ENCODE measurements around the gene MSANTD7.
"Not testable (repeated sequence)": the region's sequence is repeated elsewhere in the genome, so short reads cannot be mapped to it uniquely, and the experiment has no call there.

The MSANTD7 gene

DNA sequence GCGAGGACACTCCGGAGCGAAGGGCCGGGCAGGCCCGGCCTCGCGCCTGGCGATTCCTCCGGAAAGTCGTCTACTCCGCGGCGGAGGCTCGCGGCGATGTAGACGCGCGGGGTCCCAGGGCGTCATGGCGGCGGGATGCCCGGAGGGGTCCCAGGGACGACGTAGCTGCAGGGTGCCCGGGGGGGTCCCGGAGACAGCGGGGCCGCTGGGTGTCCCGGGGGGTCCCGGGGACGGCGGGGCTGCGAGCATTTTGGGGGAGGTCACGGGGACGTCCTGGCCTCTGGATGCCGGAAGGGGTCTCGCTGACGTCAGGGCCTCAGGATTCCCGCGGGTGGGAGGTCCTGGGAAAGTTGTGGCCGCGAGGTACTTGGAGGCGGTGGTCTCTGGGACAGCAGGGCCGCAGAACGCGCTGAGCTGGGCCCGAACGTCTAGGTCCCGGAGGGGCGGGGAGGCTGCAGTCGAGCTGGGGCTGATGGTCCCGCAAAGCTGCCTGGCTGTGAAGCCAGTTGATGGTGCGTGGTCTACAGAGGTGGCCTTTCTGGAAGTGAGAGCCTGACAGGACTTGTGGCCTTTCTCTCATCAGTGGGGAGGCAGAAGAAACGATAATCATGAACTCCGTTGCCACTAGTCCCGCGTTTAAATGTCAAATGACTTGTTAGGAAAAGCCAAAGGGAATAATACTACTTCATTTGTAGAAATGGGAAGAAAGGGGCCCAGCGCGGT lies 637 bp downstream of the MSANTD7 start:
- DNase-seq = peak; percentile 47

DNA sequence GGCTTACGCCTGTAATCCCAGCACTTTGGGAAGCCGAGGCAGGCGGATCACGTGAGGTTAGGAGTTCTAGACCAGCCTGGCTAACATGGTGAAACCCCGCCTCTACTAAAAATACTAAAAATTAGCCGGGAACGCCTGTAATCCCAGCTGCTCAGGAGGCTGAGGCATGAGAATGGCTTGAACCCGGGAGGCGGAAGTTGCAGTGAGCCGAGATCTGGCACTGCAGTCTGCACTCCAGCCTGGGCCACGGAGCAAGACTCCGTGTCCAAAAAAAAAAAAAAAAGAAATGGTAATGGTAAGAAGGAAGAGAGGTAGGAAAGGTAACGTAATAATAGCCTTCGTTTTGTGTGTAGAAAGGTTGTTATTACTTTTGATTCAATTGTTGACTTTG lies 1.2 kb downstream of the MSANTD7 start:
- DNase-seq = peak; percentile 42

DNA sequence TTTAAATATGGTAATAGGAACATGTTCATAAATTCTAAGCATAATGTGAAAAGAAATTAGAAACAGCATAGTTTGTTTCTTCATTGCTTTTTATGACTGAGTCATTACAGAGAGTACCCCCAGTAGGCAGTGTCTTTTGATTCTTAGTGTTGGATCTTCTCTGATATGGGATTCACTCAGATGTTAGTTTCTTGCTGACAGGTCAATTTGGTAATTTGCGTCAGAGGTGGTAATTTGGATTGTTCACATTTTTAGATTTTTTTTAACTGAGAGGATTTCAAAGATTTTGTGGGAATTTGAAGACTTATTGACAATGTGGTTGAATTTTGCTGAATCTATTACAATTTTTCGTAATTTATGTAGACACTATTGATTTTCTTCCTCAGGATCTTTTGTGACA lies 2.1 kb downstream of the MSANTD7 start:
- no peak for DNase-seq

DNA sequence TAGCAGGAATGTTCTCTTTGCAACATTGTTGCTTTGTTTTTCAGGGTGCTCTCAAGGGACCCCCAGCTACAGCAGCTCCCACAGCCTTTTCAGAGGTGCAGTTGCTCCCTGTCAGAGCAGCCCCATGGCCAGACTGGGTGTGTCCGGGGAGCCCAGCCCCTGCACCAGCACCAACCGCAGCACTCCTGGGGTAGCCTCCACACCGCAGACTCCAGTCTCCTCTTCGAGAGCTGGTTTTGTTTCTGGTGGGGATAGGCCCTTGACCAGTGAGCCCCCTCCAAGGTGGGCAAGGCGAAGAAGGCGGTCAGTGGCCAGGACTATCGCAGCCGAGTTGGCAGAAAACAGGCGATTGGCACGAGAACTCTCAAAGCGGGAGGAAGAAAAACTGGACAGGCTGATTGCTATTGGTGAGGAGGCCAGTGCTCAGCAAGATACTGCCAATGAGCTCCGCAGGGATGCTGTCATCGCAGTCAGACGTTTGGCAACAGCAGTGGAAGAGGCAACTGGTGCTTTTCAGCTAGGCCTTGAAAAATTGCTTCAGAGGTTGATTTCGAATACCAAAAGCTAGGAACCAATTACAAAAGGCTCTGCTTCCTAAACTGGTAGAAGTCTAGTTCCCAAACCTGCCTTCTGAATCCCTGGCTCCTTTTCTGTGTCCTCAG lies 5.4 kb downstream of the MSANTD7 start:
- DNase-seq = no peak

DNA sequence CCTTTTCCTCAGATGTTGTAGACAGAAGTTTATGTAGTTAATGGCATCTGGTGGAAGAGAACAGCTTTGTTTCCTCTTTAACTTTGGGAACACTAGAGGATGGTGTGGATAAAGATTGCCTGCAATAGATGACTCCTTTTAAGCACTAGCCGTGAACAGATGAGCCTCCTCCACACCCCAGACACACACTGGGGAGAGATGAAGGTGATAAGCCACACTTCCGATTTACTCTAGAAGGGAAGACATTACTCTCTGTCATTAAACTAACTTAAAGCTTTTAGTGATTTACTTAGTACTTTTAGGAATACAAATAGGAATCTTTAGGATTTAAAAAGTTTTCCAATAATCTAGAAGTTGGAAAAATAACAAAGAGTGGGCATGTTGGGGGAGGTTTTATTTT lies 6.8 kb downstream of the MSANTD7 start:
- DNase-seq = no peak

DNA sequence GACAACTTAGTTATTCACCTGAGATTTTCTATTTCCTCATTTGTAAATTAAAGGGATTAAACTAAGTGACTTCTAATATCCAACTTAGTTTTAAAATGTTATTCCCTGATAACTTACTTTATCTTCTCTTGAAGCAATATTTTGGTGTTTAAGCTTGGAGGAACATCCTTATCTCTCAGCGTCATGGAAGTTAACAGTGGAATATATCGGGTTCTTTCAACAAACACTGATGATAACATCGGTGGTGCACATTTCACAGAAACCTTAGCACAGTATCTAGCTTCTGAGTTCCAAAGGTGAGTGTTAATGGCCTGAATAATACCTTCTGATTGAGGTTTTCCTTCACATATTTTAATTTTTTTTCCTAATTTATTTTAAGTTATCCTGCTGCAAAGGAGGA lies 14.1 kb downstream of the MSANTD7 start:
- DNase-seq = no peak

DNA sequence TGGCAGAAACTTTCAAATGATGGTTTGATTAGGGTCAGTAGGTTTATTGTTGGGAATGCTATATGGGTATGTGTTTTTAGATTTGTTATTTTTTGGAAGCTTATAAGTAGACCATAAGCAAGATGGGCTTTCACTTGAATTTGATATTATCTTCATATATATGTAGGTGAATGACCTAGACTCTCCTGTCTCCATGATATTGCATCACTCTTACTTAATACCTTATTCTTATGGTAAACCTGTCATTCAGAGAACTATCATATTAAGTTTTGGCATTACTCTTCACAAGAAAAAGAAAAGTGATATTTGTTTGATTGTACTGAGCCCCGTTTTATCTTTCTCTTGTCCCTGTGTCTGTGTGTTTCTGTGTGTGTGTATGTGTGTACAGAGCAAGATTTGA lies 17.3 kb downstream of the MSANTD7 start:
- no peak for DNase-seq

DNA sequence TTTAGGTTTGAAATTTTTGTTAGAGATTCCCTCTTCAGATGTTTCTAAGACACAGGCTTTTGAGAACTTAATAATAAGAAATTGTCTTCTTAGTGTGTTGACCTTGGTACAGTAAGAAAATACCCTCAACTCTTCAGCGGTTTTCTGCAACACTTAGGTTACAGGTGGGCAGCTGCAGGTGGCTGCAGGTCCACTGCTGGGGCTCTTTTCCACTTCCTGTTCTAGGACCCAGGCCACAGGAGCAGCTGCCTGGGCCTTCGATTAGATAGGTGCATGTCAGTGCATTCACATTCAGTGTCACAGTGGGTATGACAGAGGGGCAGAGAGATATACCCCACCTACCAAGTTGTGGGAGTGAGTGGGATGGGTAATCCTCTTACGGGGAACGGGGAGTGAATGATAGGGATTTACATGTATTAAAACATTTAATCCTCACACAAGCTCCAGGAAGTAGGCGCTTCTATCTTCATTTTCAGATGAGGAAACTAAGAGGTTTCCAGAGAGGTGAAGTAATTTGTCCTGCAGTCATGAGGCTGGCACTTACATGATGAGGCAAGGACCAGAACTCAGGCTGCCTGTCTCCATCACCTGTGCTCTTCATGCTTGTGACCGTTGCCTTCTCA lies 20.3 kb downstream of the MSANTD7 start:
- DNase-seq = peak; percentile 92

DNA sequence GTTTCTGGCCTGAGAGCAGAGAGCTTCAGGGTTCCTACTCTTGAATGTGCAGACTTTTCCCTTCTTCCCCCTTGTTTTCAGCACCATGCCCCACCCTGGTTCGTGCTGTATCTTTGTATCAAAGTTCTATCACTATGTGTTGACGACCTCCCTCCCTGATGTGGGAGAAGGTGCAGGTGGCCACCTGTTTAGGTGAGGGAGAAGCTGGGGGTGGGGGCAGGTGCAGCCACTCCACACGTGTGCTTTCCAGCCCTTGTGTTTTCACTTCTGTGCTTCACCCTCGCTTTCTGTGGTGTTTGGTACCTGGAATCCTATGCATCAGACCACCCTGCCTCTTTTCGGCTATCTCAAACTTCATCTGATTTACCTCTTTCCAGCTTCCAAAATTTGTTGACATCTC lies 20.9 kb downstream of the MSANTD7 start:
- DNase-seq = no peak

DNA sequence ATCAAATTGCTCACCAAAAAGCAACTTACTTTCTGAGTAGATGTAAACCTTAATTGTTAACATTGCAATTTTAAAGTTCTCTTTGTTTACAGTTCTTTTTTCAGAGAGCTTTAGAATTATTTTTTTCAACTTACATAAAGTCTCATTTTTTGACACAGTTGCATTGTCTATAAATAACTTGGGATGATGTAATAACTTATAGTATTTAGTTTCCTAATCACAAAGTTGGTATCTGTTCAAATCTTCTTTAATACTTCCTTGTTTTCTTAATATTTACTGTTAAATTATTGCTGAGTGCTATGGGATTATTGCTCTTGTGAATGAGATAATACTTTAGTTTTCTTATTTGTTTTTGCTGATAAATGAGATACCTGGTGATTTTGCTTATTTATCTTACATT lies 21.7 kb downstream of the MSANTD7 start:
- no peak for DNase-seq

DNA sequence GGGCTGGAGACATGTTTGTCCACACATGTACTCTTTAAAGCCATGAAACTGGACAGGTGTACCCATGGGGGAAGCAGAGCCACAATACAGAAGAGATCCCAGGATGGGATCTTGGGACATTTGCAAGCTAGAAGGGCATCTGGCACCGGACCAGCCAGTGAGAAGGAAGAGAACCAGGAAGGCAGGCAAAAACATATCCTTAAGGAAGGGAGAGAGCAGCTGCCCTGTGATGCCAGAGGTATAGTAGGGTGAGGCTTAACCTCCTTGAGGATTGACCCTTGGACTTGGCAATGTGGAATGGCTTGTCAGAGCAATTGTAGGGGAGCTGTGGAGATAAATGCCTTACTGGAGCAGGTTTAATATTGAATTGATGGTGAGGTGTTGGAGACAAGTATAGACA lies 22.7 kb downstream of the MSANTD7 start:
- DNase-seq = no peak

DNA sequence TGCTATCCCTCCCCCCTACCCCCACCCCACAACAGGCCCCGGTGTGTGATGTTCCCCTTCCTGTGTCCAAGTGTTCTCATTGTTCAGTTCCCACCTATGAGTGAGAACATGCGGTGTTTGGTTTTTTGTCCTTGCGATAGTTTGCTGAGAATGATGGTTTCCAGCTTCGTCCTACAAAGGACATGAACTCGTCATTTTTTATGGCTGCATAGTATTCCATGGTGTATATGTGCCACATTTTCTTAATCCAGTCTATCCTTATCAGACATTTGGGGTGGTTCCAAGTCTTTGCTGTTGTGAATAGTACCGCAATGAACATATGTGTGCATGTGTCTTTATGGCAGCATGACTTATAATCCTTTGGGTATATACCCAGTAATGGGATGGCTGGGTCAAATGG lies 26.4 kb downstream of the MSANTD7 start:
- not testable (repeated sequence) for DNase-seq

DNA sequence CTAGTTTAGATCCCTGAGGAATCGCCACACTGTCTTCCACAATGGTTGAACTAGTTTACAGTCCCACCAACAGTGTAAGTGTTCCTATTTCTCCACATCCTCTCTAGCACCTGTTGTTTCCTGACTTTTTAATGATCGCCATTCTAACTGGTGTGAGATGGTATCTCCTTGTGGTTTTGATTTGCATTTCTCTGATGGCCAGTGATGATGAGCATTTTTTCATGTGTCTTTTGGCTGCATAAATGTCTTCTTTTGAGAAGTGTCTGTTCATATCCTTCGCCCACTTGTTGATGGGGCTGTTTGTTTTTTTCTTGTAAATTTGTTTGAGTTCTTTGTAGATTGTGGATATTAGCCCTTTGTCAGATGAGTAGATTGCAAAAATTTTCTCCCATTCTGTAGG lies 26.8 kb downstream of the MSANTD7 start:
- not testable (repeated sequence) for DNase-seq

DNA sequence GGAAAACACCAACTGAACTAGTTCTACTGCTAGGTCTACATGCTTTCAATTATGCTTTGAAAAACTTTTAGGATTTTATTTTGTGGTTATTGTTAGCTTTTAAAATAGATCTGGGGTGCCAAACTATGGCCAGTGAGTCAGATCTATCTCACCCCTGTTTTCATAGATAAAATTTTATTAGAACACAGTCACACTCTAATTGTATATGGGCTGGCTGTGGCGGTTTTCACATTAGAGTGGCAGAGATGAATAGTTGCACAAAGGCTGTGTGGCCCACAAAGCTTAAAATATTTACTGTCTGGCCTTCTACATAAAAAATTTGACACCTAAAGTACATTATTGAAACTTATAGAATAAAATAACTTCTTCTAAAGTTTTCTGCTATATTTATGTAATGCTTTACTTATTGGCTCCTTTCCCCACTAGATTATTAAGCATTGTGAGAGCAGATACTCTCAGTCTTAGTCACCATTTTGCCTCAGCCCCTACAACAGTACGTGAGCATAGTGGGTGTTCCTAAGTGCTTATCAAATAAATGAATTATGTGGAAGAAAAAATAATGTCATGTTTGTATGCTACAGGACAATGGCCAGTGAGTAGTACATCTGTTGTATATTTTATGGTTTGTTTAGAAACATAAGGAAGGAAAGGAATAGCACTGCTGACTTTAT lies 35.1 kb downstream of the MSANTD7 start:
- DNase-seq = no peak

DNA sequence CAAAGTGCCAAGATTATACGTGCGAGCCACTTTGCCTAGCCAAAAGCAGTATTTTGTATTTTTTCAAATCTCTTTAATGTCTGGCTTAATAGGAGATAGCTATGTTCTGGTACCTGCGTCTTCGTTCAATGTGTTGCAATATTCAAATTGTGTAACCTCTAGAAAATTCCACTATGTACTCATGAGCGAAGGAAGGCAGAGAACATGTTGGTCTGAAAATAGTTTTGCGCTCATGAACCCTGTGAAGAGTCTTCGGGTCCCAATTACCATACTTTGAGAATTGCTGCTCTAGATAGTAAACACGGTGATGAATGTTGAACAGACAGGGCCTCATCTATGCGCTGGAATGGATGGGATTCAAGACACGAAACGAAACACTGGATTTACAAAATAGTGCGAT lies 37.8 kb downstream of the MSANTD7 start:
- DNase-seq = no peak

DNA sequence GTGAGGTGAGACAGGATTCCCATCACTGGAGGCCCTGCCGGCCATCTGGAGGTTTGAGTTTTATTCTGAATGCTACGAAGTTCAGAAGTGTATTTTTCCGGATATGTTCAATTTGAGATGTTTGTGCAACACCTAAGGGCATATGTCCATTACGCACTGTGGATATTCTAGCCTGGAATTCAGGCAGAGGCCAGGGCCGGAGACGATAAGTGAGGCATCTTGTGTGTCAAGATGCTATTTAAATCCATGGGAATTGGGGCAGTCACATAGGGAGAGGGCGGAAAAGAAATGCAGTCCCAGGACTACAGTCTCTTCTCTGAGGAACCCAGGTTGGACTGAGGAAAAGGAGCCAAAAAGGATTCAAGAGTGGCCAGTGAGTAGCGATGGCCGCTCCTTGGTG lies 38.7 kb downstream of the MSANTD7 start:
- no peak for DNase-seq

DNA sequence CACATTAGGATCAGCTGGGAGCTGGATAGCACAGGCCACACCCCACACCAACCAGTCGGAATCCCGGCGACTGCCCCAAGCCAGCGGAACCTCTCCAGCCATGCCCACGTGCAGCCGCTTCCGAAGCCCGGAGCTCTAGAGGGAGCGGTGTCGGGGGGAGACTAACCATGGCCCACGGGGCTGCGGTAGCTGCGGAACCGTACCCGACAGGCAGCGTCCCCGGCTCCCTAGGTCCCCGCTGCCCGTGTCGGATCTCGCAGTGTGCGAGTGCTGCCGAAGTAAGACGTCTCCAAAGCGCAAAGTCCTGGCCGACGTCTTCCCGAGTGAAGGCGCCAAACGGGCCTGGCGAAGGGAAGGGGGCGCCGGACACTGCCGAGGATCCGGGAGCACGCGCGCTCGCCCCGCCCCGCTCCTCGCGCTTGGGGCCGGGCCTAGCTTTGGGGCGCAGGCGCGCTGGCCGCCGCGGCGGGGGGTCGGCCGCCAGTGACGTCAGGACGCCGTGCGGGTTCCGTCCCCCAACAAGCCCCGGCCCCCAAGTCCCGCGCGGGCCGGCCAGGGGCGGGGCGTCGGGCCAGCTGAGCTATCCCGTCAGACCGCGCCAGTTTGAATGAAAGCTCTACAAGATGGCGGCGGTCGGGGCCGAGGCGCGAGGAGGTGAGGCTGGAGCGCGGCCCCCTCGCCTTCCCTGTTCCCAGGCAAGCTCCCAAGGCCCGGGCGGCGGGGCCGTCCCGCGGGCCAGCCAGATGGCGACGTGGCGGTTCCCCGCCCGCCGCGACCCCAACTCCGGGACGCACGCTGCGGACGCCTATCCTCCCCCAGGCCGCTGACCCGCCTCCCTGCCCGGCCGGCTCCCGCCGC lies 40.4 kb downstream of the MSANTD7 start, which contains the start of gene SUV39H2:
Gene SUV39H2 (plus strand): TSS at position 601 of the 858 bp plus-strand sequence. CDS start 23 bp downstream, at position 624.
- DNase-seq = peak; percentile 95

DNA sequence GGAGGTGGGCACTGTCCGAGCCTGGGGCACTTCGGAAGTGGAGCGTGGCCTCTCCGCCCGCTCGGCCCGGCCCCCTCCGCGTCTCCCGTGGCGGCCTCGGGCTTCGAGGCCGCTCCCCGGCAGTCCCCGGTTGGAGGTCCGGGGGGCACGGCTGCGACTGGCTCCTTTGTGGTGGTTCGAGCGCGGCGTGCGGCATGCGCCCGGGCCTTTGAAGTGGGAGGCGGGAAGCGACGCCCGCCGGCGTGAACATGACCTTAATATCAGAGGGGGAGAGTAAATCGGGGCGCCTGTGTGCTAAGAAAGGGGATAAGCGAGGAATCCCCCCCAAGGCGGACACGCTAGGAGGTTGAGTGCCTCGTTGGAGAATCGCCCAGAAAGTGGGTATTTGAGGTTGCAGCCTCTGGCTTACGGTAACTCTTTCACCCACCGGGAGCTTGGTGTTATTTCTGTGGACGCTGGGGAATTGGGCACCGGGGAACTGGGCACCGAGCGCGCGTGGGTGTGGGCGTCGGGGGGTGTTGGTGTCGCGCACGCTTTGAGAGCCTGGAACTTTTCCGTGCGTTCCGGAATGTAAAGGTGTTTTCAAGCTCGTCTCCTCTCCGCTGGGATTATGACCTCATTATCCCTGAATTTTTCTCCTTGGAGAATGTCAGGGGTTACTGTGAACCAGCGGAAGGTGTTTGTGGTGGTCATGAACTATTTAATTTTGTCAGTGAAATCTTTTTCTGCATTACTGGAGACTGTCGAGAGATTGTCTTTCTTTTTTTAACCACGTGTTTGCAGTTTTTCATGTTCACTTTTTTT lies 41.2 kb downstream of the MSANTD7 start:
- peak; percentile 45 for DNase-seq

DNA sequence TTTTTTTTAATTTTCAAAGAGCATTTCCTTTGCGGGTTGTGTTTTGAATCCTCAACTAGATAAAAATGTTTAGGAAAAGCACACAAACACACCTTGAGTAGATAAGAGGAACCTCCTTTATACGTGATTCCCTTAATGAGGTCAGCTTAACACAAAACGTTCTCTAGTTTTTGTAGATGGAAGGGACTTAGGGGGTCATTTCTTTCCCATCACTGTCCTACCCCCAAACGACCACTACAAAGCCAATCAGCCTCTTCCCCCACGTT lies 41.8 kb downstream of the MSANTD7 start:
- DNase-seq = no peak

DNA sequence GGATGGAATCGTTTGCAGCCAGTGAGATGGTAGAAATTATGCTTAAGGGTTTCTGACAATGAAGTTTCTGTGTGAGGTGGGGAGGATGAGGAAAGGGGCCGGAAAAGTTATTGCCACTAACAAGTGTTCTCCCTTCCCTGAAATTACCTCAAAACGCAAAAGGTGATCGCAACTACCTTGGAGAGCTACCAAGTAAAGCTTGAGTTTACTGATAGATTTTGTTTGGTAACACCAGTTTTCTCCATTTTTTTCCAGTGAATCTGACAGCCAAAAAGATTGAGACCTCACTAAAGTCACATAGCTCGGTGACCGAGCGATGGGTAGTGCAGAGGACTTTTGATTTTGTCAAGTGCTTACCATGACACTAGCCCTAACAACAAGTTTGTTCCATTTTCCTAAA lies 42.1 kb downstream of the MSANTD7 start:
- no peak for DNase-seq

DNA sequence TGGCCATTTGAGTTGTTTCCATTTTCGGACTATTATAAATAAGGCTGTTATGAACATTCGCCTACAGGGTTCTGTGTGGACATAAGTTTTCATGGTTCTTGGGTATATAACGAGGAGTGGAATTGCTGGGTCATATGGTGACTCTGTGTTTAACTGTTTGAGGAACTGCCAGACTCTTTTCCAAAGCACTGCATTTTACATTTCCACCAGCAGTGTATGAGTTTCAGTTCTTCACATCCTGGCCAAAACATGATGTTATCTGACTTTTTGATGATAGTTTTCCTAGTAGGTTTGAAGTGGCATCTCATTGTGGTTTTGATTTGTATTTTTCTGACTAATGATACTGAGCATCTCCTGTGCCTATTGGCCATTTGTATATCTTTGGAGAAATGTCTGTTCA lies 46.0 kb downstream of the MSANTD7 start:
- DNase-seq = no peak
